ENCODE data around the gene CHMP5. TPM values are rescaled to one million over a fixed set of nuclear protein-coding genes. Genes with fewer than 3 reads are reported as not detected.
A peak's percentile ranks its signal among the peaks of the same experiment; 100 is the strongest.

CHMP5 gene
- total and polyA plus RNA-seq, 4 experiments from 2014 or later = 32.3 to 59.9 (median 39.7) TPM

GRCh38 chr9:33244137-33244784 lies 20.6 kb upstream of the CHMP5 start:
- Histone ChIP-seq H3K27me3 (ENCODE audit: insufficient read depth, low read length) (no peaks in the 10 kb centered on the region), H3K4me1 (ENCODE audit: insufficient read depth, low read length) (no peaks in the 10 kb centered on the region), H3K27ac (ENCODE audit: low read depth, low read length) (no peak overlapping the region), H3K4me3 (ENCODE audit: low read length in 2 of 2) (no peak overlapping the region), H3K9me3 (ENCODE audit: control insufficient read depth in 1 of 2, low read length in 2 of 2) (no peaks in the 10 kb centered on the region), H3K36me3 (ENCODE audit: insufficient read depth, low read length) (no peaks in the 10 kb centered on the region)
- Mint-ChIP-seq H3K4me3 (no peak overlapping the region), H3K36me3 (peaks cover 11 to 12% of the 10 kb centered on the region in 2 donors), H3K4me1 (peaks cover 0 to 4% (median 0%) of the 10 kb centered on the region in 4 donors), H3K9me3 (no peaks in the 10 kb centered on the region), H3K27me3 (peaks cover 2 to 5% of the 10 kb centered on the region in 2 donors), H3K27ac (no peak overlapping the region)
- DNase-seq = no peak
- intact Hi-C loops (cut with micrococcal nuclease) = no loop called here
- ChIA-PET CTCF (ENCODE audit: partially characterized antibody) (interaction anchor here (1.2 kb wide), 1 partner anchor 18 kb away, joined by 4 read pairs; no protein-coding TSS in a partner anchor), POLR2A (ENCODE audit: partially characterized antibody) (interaction anchor here (1.0 kb wide), 1 partner anchor 9 kb away, joined by 3 read pairs; no protein-coding TSS in a partner anchor)

GRCh38 chr9:33245341-33245740 lies 19.5 kb upstream of the CHMP5 start:
- Histone ChIP-seq H3K4me3 (ENCODE audit: low read length in 2 of 2) (no peak overlapping the region), H3K27me3 (ENCODE audit: insufficient read depth, low read length) (no peaks in the 10 kb centered on the region), H3K4me1 (ENCODE audit: insufficient read depth, low read length) (no peaks in the 10 kb centered on the region), H3K27ac (ENCODE audit: low read depth, low read length) (no peak overlapping the region), H3K9me3 (ENCODE audit: control insufficient read depth in 1 of 2, low read length in 2 of 2) (no peaks in the 10 kb centered on the region), H3K36me3 (ENCODE audit: insufficient read depth, low read length) (no peaks in the 10 kb centered on the region)
- peaks cover 11 to 14% of the 10 kb centered on the region in 2 donors for H3K36me3 Mint-ChIP-seq
- CTCF ChIA-PET (ENCODE audit: partially characterized antibody) = no interaction called here
- H3K4me3 Mint-ChIP-seq = no peak overlapping the region
- POLR2A ChIA-PET (ENCODE audit: partially characterized antibody) = no interaction called here
- no peak for DNase-seq
- no peaks in the 10 kb centered on the region for H3K9me3 Mint-ChIP-seq
- H3K27ac Mint-ChIP-seq = no peak overlapping the region
- intact Hi-C loops (cut with micrococcal nuclease) = no loop called here
- H3K4me1 Mint-ChIP-seq = no peaks in the 10 kb centered on the region
- peaks cover 2 to 3% of the 10 kb centered on the region in 2 donors for H3K27me3 Mint-ChIP-seq

GRCh38 chr9:33246269-33246860 lies 18.5 kb upstream of the CHMP5 start:
- no peaks in the 10 kb centered on the region for H3K36me3 ChIP-seq (ENCODE audit: insufficient read depth, low read length)
- no peak overlapping the region for H3K27ac ChIP-seq (ENCODE audit: low read depth, low read length)
- H3K9me3 ChIP-seq (ENCODE audit: control insufficient read depth in 1 of 2, low read length in 2 of 2) = no peaks in the 10 kb centered on the region
- H3K4me1 ChIP-seq (ENCODE audit: insufficient read depth, low read length) = no peaks in the 10 kb centered on the region
- no peaks in the 10 kb centered on the region for H3K4me1 Mint-ChIP-seq
- no peaks in the 10 kb centered on the region for H3K27me3 ChIP-seq (ENCODE audit: insufficient read depth, low read length)
- intact Hi-C loops (cut with micrococcal nuclease) = no loop called here
- H3K4me3 Mint-ChIP-seq = no peak overlapping the region
- H3K27ac Mint-ChIP-seq = no peak overlapping the region
- no peak overlapping the region for H3K4me3 ChIP-seq (ENCODE audit: low read length in 2 of 2)
- peaks cover 2 to 3% of the 10 kb centered on the region in 2 donors for H3K27me3 Mint-ChIP-seq
- CTCF ChIA-PET (ENCODE audit: partially characterized antibody) = no interaction called here
- no peaks in the 10 kb centered on the region for H3K9me3 Mint-ChIP-seq
- POLR2A ChIA-PET (ENCODE audit: partially characterized antibody) = no interaction called here
- DNase-seq = no peak
- H3K36me3 Mint-ChIP-seq = peaks cover 11 to 18% of the 10 kb centered on the region in 2 donors

GRCh38 chr9:33248606-33249005 lies 16.2 kb upstream of the CHMP5 start:
- intact Hi-C loops (cut with micrococcal nuclease) = no loop called here
- H3K27me3 ChIP-seq (ENCODE audit: insufficient read depth, low read length) = no peaks in the 10 kb centered on the region
- Mint-ChIP-seq H3K4me1 (no peaks in the 10 kb centered on the region), H3K4me3 (no peak overlapping the region), H3K27me3 (no peaks in the 10 kb centered on the region), H3K9me3 (no peaks in the 10 kb centered on the region), H3K36me3 (peaks cover 23 to 31% of the 10 kb centered on the region in 2 donors), H3K27ac (no peak overlapping the region)
- ChIA-PET POLR2A (ENCODE audit: partially characterized antibody) (no interaction called here), CTCF (ENCODE audit: partially characterized antibody) (interaction anchor here (1.3 kb wide), 1 partner anchor 22 kb away, joined by 3 read pairs; no protein-coding TSS in a partner anchor)
- no peaks in the 10 kb centered on the region for H3K9me3 ChIP-seq (ENCODE audit: control insufficient read depth in 1 of 2, low read length in 2 of 2)
- DNase-seq = no peak
- H3K36me3 ChIP-seq (ENCODE audit: insufficient read depth, low read length) = no peaks in the 10 kb centered on the region
- no peak overlapping the region for H3K4me3 ChIP-seq (ENCODE audit: low read length in 2 of 2)
- no peak overlapping the region for H3K27ac ChIP-seq (ENCODE audit: low read depth, low read length)
- H3K4me1 ChIP-seq (ENCODE audit: insufficient read depth, low read length) = no peaks in the 10 kb centered on the region

- no peaks in the 10 kb centered on the region for H3K27me3 ChIP-seq (ENCODE audit: insufficient read depth, low read length)
- H3K4me3 Mint-ChIP-seq = no peak overlapping the region
- ChIA-PET CTCF (ENCODE audit: partially characterized antibody) (no interaction called here), POLR2A (ENCODE audit: partially characterized antibody) (no interaction called here)
- no peaks in the 10 kb centered on the region for H3K4me1 ChIP-seq (ENCODE audit: insufficient read depth, low read length)
- no peaks in the 10 kb centered on the region for H3K9me3 ChIP-seq (ENCODE audit: control insufficient read depth in 1 of 2, low read length in 2 of 2)
- H3K27me3 Mint-ChIP-seq = no peaks in the 10 kb centered on the region
- H3K36me3 ChIP-seq (ENCODE audit: insufficient read depth, low read length) = peaks cover 1% of the 10 kb centered on the region
- peak overlapping the region in 2 of 7 donors; percentile 12 to 48 for H3K27ac Mint-ChIP-seq
- intact Hi-C loops (cut with micrococcal nuclease) = no loop called here
- H3K4me3 ChIP-seq (ENCODE audit: low read length in 2 of 2) = no peak overlapping the region
- H3K27ac ChIP-seq (ENCODE audit: low read depth, low read length) = no peak overlapping the region
- H3K9me3 Mint-ChIP-seq = no peaks in the 10 kb centered on the region
- H3K36me3 Mint-ChIP-seq = peaks cover 23 to 33% of the 10 kb centered on the region in 2 donors
- no peak for DNase-seq
- H3K4me1 Mint-ChIP-seq = no peaks in the 10 kb centered on the region
Observed at GRCh38 chr9:33249087-33249658, 15.7 kb upstream of the CHMP5 start.

GRCh38 chr9:33249983-33250382 lies 14.9 kb upstream of the CHMP5 start:
- H3K4me3 ChIP-seq (ENCODE audit: low read length in 2 of 2) = no peak overlapping the region
- H3K36me3 ChIP-seq (ENCODE audit: insufficient read depth, low read length) = peaks cover 9% of the 10 kb centered on the region
- intact Hi-C loops (cut with micrococcal nuclease) = no loop called here
- no peak overlapping the region for H3K27ac ChIP-seq (ENCODE audit: low read depth, low read length)
- Mint-ChIP-seq H3K4me3 (no peak overlapping the region), H3K4me1 (no peaks in the 10 kb centered on the region), H3K36me3 (peaks cover 30 to 41% of the 10 kb centered on the region in 2 donors), H3K9me3 (no peaks in the 10 kb centered on the region), H3K27ac (peak overlapping the region in 2 of 7 donors; percentile 70 to 79), H3K27me3 (no peaks in the 10 kb centered on the region)
- CTCF ChIA-PET (ENCODE audit: partially characterized antibody) = no interaction called here
- no peaks in the 10 kb centered on the region for H3K27me3 ChIP-seq (ENCODE audit: insufficient read depth, low read length)
- no peaks in the 10 kb centered on the region for H3K9me3 ChIP-seq (ENCODE audit: control insufficient read depth in 1 of 2, low read length in 2 of 2)
- POLR2A ChIA-PET (ENCODE audit: partially characterized antibody) = no interaction called here
- H3K4me1 ChIP-seq (ENCODE audit: insufficient read depth, low read length) = no peaks in the 10 kb centered on the region
- DNase-seq = no peak

GRCh38 chr9:33250458-33250995 lies 14.3 kb upstream of the CHMP5 start:
- H3K27ac Mint-ChIP-seq = peak overlapping the region in 2 of 7 donors; percentile 25 to 43
- Histone ChIP-seq H3K4me3 (ENCODE audit: low read length in 2 of 2) (no peak overlapping the region), H3K27me3 (ENCODE audit: insufficient read depth, low read length) (no peaks in the 10 kb centered on the region), H3K36me3 (ENCODE audit: insufficient read depth, low read length) (peaks cover 15% of the 10 kb centered on the region), H3K27ac (ENCODE audit: low read depth, low read length) (no peak overlapping the region), H3K4me1 (ENCODE audit: insufficient read depth, low read length) (no peaks in the 10 kb centered on the region), H3K9me3 (ENCODE audit: control insufficient read depth in 1 of 2, low read length in 2 of 2) (no peaks in the 10 kb centered on the region)
- DNase-seq = no peak
- H3K36me3 Mint-ChIP-seq = peaks cover 32 to 45% of the 10 kb centered on the region in 2 donors
- H3K4me3 Mint-ChIP-seq = no peak overlapping the region
- ChIA-PET POLR2A (ENCODE audit: partially characterized antibody) (no interaction called here), CTCF (ENCODE audit: partially characterized antibody) (no interaction called here)
- intact Hi-C loops (cut with micrococcal nuclease) = no loop called here
- no peaks in the 10 kb centered on the region for H3K9me3 Mint-ChIP-seq
- H3K27me3 Mint-ChIP-seq = no peaks in the 10 kb centered on the region
- H3K4me1 Mint-ChIP-seq = peaks cover 0 to under 1% (median 0%) of the 10 kb centered on the region in 4 donors
